Germinal center (tissue), 1 donor: ENCODE results near the gene CEP350.

Experiments used
- DNase-seq: peaks from one replicate; pipeline ENCODE4 v3.0.0; 2012; ENCODE audit warnings: mixed read lengths, low spot score

The CEP350 gene

DNA sequence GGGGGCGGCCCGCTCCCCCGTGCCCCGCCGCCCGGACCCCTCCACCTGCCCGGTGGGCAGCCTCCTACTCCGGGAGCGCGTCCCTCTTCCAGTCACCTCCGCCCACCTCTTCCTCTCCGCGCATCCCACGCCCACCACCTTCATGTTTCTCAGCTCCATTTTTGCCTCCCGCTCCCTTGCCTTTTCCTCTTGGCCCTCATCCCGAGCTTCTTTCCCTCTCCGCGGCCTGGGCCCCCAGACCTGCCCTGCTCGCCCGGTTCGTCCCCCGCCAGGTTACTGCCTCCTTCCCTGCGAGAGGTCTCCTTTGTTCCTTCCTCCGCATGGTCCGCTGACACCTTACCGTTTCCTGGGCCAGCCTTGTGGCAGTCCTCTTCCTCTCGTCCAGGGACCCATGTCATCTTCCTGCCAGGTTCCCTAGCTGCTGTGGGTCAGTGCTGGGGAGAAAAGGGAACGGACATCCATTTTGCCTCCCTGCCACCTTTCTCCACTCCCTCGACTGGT is 200.6 kb downstream of the CEP350 start:
- DNase-seq = no peak

DNA sequence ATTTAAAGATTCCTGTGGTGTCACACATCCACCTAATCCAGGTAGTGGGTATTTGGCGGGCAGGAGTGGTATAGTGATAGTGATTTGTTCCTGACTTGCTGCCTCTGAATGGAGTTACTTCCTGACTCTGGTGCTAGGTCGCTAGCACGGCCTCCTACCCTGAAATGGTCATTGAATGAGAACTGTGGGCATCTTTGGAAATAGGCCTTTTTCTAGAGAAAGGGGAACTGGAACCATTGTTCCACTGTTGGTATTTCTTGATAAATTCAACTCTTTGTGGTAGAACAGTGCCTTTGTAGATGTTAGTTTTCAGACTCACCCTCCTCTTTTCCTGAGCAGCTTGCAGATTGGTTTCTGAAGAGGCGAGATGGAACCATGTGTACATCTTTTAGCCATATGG is 201.6 kb downstream of the CEP350 start:
- DNase-seq = no peak

DNA sequence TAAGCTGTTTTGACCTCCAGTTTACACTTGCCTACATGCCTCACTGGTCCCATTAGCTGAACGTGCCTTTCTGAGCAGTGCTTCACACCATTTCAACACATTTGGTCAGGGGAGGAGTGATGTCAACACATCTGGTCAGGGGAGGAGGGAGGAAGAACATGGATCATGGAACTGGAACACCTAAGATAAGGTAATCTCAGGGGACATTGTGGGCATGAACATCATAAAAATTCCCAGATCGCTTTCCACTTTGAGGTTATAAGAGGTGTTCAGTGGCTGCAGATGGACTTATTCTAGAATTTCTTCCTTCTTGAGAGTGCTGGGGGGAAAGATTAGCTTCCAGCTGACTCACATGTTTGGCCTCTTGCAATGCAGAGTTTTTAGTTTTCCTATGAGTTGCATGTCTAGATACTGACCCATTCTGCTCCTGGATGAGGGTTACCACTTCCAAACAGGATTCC is 202.1 kb downstream of the CEP350 start:
- DNase-seq = no peak

DNA sequence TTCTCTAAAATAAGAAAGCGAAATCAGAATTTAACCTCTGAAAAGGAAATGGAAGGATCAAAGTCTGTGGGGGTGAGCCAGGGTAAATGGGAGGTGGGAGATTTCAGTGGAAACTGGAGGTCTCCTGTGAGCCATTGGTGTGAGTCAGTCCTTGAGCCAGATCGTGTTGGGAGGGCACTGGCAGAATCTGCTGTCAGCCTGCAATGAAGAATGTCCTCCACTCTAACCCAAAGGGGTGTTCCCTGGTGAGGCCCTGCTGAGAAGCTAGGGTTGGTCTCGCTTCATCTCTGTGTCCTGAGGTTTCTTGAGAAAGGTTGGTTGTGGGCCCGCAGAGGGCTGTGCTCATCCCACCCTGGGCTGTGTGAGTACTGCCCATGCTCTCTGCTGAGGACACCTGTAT is 202.5 kb downstream of the CEP350 start:
- DNase-seq = no peak

DNA sequence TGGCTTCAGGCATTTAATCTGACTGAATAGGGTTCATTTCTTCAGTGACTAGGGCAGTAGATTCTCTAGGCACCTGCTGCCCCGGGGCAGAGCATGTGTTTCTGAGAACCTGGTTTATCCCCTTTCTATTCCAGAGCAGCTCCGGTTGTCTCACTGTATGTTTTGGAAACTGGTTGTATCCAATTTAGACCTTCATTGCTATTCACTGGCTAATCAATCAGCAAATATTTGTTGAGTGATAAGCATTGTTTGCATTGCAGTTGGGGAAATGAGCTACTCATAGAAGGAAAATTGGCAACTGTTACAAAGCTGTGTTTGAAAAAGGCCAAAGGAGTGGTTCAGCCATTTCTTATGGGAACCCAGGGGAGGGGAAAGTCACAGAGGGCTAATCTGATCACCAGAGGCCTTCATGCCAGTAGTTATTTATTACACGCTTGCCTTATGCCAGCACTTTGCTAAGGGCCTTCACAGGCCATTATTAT is 203.0 kb downstream of the CEP350 start:
- no peak for DNase-seq

DNA sequence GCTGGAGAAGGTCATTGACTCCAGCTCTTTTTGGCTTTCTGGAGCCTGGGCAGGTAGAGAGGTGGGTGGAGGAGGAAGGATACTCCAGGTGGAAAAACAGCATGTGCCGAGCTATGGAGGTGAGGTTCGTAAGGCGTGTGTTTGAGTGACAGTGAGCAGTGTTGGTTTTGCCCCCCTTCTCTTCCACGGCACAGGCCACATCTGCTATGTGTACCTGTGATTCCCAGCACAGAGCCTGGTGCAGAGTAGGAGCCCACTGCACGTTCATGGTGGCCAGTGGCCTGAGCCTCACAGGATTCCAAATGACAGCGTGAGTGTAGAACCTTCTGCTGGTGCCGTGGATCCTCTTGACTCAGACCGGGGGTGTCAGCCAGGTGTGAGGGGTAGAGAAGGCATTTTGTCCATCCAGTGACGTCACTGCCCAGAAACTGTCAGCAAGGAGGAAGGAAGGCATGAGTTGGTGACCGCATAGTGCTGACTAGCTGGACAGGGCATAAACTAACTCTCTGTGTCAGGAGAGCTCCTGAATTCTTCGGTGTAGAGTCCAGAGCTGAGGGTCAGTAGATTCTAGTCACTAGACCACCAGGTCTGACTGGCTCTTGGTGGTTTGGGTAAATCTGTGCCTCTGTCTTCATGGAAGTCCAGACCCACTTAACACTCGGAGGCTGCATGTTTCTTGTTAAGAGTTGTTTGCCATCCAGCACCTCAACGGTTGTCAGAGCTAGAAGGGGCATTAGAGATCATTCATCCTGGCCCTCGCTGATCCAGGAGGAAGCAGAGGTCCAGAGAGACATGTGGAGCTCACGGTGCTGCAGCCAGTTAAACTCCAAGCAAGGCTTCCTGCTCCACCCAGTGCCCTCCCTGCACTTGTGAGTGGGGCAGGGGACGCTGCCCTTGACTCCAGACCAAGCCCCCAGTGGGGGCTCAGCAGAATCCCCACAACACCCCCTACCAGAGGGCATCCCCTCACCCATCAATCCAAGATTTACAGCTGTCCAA is 203.8 kb downstream of the CEP350 start:
- no peak for DNase-seq

DNA sequence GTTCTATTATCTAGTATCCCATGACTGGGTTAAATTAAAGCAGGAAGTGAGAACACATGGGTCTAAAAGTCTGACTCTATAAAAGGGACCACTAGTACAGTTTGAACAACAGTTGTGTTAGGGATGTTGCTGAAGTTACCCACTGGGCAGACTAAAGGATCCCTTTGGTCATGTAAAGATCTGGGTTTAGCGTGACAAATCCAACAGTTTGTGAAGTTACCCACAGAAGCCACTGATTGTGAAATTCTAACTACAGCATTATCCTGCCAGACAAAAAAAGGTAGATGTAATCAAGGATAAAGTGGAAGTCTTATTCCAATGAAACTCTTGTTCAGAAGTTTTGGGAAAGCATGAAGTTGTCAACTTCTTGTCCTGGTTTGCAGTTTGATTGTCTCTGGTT is 205.7 kb downstream of the CEP350 start:
- no peak for DNase-seq

DNA sequence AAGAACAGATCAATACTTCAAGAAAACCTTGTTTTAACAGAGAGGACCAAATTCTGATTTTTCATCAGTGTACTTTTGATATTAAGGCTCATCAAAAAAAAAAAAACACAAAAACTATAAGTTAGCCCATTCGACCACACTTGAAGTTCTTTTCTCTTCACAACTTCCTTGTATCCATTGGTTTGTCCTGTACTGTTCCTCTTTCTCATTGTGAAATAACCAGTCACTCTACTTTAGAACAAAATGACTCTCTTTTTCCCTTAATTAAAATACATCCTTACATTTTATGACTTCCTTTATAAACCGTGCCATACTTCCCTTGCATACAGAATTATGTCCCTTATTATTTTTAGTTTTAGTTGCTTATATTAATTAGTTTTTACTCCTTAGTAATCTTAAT is 208.4 kb downstream of the CEP350 start:
- DNase-seq = no peak
